SU-DHL-6 (cell line): ENCODE measurements around the gene BAD.

Experiments used
- H2AFZ ChIP-seq: fragments of 200-600 bp; sonication (generic); 2 replicates; pipeline ENCODE4 v1.6.1; 2014; ENCODE audit warnings: low read depth, mild to moderate bottlenecking, moderate library complexity, mixed read lengths, antibody characterized with exemption, low read length; ENCODE audit not compliant: severe bottlenecking
- H3F3A ChIP-seq: fragments of 200-600 bp; shearing (Covaris generic); 2 replicates; pipeline ENCODE4 v1.6.0; 2016; ENCODE audit warnings: antibody characterized with exemption, mild to moderate bottlenecking; ENCODE audit not compliant: insufficient read depth
- H3K27ac ChIP-seq: fragments of 200-600 bp; sonication (generic); 2 replicates; pipeline ENCODE4 v1.5.1; 2016; ENCODE audit warnings: low read depth, mild to moderate bottlenecking, low read length, moderate library complexity, mixed read lengths
- H3K27me3 ChIP-seq: fragments of 200-600 bp; sonication (generic), shearing (Covaris generic); 2 replicates; pipeline ENCODE4 v1.6.0; 2014; ENCODE audit warnings: mild to moderate bottlenecking, low read length
- H3K36me3 ChIP-seq: fragments of 200-600 bp; sonication (generic); 2 replicates; pipeline ENCODE4 v1.6.1; 2014; ENCODE audit warnings: mild to moderate bottlenecking, low read length, mixed read lengths
- H3K4me2 ChIP-seq: fragments of 300-600, 200-600 bp; shearing (Covaris generic), sonication (generic); 2 replicates; pipeline ENCODE4 v1.6.0; 2014; ENCODE audit warnings: low read length, low read depth, mild to moderate bottlenecking; ENCODE audit not compliant: poor library complexity, severe bottlenecking
- H3K4me3 ChIP-seq: fragments of 200-600 bp; sonication (generic); 2 replicates; pipeline ENCODE4 v1.5.1; 2014; ENCODE audit warnings: antibody characterized with exemption, low read length, mild to moderate bottlenecking, mixed read lengths; ENCODE audit not compliant: insufficient read depth, poor library complexity, severe bottlenecking
- H3K79me2 ChIP-seq: fragments of 200-600 bp; sonication (generic); 2 replicates; pipeline ENCODE4 v1.6.1; 2014; ENCODE audit warnings: mild to moderate bottlenecking, low read length, moderate library complexity; ENCODE audit not compliant: insufficient read depth
- H3K9ac ChIP-seq: fragments of 200-600 bp; sonication (generic); 2 replicates; pipeline ENCODE4 v1.7.0; 2014; ENCODE audit warnings: mild to moderate bottlenecking, low read length
- H3K9me2 ChIP-seq: fragments of 200-600 bp; sonication (generic); replicated peaks from 2 replicates; pipeline ENCODE4 v1.6.1; 2014; ENCODE audit warnings: low read length; ENCODE audit not compliant: insufficient read depth
- H3K9me3 ChIP-seq: fragments of 200-600 bp; sonication (generic); 2 replicates; pipeline ENCODE4 v1.6.1; 2014; ENCODE audit warnings: low read length, mixed read lengths; ENCODE audit not compliant: insufficient read depth
- H4K20me1 ChIP-seq: fragments of 200-600 bp; sonication (generic); 2 replicates; pipeline ENCODE4 v1.6.1; 2014; ENCODE audit warnings: low read depth, mild to moderate bottlenecking, antibody characterized with exemption, low read length, moderate library complexity, mixed read lengths
- EZH2phosphoT487 ChIP-seq: fragments of 200-600 bp; sonication (generic), shearing (Covaris generic); conservative IDR thresholded peaks from 2 replicates; pipeline ENCODE4 v1.6.1; 2018; ENCODE audit warnings: mild to moderate bottlenecking, antibody characterized with exemption, low read length, moderate library complexity, mixed read lengths
- TF ChIP-seq, protein P1 (sequence below): fragments of 200-600 bp; sonication (generic); IDR thresholded peaks from one replicate; pipeline ENCODE4 v1.5.1; 2017; ENCODE audit warnings: antibody characterized with exemption, mild to moderate bottlenecking, low read length, moderate library complexity; ENCODE audit not compliant: insufficient read depth, poor library complexity, severe bottlenecking

Gene BAD

DNA sequence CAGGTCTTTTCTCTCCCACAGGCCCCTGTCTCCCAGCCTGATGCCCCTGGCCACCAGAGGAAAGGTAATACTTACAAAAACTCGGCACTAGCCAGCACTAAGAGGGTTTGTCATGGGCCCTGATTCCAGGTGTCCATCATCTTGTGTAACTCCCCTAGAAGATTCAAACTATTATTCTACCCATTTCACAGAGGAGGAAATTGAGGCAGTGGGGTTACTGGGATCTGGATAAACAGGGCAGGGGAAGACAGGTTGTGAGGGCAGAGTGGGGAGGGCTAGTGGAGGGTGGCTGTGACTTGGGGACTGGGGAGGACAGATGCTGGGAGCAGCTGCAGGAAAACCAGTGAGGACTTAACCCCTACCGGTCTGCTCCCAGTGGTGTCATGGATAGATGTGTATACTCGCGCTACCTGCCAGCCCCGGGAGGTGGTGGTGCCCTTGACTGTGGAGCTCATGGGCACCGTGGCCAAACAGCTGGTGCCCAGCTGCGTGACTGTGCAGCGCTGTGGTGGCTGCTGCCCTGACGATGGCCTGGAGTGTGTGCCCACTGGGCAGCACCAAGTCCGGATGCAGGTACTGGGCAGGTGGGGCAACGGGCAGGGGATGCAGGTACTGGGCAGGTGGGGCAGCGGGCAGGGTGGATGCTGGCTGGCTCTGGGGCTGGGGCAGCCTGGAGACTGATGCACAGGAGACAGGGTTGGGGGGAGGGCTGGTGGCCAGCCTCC is 48.9 kb downstream of the BAD start:
- peak overlapping the region; percentile 62 for H3K27ac ChIP-seq
- H2AFZ ChIP-seq: no peak overlapping the region
- H3K27me3 ChIP-seq: no peaks in the 10 kb centered on the region
- H3K9me3 ChIP-seq: no peaks in the 10 kb centered on the region
- H3K79me2 ChIP-seq: peaks cover 7% of the 10 kb centered on the region; the same call in 1 of the 2 replicates
- TF ChIP-seq, protein P1, sequence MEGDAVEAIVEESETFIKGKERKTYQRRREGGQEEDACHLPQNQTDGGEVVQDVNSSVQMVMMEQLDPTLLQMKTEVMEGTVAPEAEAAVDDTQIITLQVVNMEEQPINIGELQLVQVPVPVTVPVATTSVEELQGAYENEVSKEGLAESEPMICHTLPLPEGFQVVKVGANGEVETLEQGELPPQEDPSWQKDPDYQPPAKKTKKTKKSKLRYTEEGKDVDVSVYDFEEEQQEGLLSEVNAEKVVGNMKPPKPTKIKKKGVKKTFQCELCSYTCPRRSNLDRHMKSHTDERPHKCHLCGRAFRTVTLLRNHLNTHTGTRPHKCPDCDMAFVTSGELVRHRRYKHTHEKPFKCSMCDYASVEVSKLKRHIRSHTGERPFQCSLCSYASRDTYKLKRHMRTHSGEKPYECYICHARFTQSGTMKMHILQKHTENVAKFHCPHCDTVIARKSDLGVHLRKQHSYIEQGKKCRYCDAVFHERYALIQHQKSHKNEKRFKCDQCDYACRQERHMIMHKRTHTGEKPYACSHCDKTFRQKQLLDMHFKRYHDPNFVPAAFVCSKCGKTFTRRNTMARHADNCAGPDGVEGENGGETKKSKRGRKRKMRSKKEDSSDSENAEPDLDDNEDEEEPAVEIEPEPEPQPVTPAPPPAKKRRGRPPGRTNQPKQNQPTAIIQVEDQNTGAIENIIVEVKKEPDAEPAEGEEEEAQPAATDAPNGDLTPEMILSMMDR: no peak
- H4K20me1 ChIP-seq: no peaks in the 10 kb centered on the region
- no peaks in the 10 kb centered on the region for H3K36me3 ChIP-seq
- H3K4me2 ChIP-seq: peak overlapping the region; percentile 81
- H3F3A ChIP-seq: peaks cover 37% of the 10 kb centered on the region
- peak overlapping the region; percentile 73 for H3K9ac ChIP-seq
- H3K4me3 ChIP-seq: peak overlapping the region; percentile 72
- no peaks in the 10 kb centered on the region for H3K9me2 ChIP-seq

- H3K4me2 ChIP-seq: peak overlapping the region; percentile 81
- H3K79me2 ChIP-seq: peaks cover 7% of the 10 kb centered on the region; the same call in 1 of the 2 replicates
- H3K4me3 ChIP-seq: peak overlapping the region; percentile 72
- H4K20me1 ChIP-seq: no peaks in the 10 kb centered on the region
- TF ChIP-seq EZH2phosphoT487: no peak
- TF ChIP-seq, protein P1: no peak
- no peaks in the 10 kb centered on the region for H3K9me3 ChIP-seq
- H3K27ac ChIP-seq: peak overlapping the region; percentile 62
- no peaks in the 10 kb centered on the region for H3K27me3 ChIP-seq
- peaks cover 31% of the 10 kb centered on the region for H3F3A ChIP-seq
- no peaks in the 10 kb centered on the region for H3K36me3 ChIP-seq
- H3K9ac ChIP-seq: peak overlapping the region; percentile 73
- no peaks in the 10 kb centered on the region for H3K9me2 ChIP-seq
- no peak overlapping the region for H2AFZ ChIP-seq
Measured at GRCh38 chr11:64234647-64235379, 49.7 kb downstream of the BAD start.

DNA sequence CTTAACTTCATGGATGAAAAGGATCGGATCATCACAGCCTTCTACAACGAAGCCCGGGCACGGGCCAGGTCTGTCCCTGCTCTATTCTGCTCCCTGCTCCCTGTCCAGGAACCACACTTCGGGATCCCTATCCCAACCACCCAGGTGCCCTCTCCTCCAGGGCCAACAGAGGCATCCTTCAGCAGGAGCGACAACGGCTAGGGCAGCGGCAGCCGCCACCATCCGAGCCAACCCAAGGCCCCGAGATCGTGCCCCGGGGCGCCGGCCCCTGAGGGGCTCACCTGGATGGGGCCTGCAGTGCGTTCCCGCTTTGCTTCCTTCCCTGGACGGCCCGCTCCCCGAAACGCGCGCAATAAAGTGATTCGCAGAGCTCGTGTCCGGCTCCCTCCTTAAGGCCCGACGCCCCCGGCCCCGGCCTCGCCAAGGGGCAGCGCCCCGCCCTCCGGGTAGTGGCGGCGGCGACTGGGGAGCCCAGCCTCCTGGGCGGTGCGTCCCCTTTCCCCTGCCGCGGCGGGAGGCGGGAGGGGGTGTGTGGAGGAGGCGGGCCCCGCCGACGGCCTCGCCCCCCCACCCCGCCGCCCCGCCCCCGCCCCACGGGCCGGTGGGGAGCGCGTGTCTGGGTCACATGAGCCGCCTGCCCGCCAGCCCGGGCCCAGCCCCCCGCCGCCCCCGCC is 50.4 kb downstream of the BAD start, which contains the start of gene VEGFB:
VEGFB (plus strand) TSS at position 672 of the 674 bp plus-strand sequence. CDS start 250 bp downstream, outside the sequence.
- Histone ChIP-seq H3F3A (peaks cover 34% of the 10 kb centered on the region), H3K36me3 (no peaks in the 10 kb centered on the region), H3K9me2 (no peaks in the 10 kb centered on the region), H2AFZ (no peak within 1 kb of the TSS), H3K79me2 (peaks cover 7% of the 10 kb centered on the region; the same call in 1 of the 2 replicates), H3K9ac (peak within 1 kb of the TSS; percentile 73), H3K27ac (peak within 1 kb of the TSS; percentile 62), H3K27me3 (no peaks in the 10 kb centered on the region), H3K9me3 (no peaks in the 10 kb centered on the region), H3K4me3 (peak within 1 kb of the TSS; percentile 72), H3K4me2 (peak within 1 kb of the TSS; percentile 81), H4K20me1 (no peaks in the 10 kb centered on the region)
- TF ChIP-seq, protein P1: no peak
- no peak for TF ChIP-seq EZH2phosphoT487
